Measurements from ENCODE around the gene MPHOSPH9. TPM values are rescaled to one million over a fixed set of nuclear protein-coding genes. Genes with fewer than 3 reads are reported as not detected.

The MPHOSPH9 gene, protein sequence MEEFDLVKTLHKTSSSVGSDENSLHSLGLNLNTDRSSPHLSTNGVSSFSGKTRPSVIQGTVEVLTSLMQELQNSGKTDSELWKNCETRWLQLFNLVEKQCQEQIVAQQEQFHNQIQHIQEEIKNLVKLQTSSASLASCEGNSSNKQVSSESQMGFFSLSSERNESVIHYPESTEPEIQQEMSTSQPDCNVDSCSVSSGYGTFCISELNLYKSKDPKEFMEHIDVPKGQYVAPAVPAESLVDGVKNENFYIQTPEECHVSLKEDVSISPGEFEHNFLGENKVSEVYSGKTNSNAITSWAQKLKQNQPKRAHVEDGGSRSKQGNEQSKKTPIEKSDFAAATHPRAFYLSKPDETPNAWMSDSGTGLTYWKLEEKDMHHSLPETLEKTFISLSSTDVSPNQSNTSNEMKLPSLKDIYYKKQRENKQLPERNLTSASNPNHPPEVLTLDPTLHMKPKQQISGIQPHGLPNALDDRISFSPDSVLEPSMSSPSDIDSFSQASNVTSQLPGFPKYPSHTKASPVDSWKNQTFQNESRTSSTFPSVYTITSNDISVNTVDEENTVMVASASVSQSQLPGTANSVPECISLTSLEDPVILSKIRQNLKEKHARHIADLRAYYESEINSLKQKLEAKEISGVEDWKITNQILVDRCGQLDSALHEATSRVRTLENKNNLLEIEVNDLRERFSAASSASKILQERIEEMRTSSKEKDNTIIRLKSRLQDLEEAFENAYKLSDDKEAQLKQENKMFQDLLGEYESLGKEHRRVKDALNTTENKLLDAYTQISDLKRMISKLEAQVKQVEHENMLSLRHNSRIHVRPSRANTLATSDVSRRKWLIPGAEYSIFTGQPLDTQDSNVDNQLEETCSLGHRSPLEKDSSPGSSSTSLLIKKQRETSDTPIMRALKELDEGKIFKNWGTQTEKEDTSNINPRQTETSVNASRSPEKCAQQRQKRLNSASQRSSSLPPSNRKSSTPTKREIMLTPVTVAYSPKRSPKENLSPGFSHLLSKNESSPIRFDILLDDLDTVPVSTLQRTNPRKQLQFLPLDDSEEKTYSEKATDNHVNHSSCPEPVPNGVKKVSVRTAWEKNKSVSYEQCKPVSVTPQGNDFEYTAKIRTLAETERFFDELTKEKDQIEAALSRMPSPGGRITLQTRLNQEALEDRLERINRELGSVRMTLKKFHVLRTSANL
- 100 to 1,000 TPM in 1 of 2 donors, 10 to 100 TPM in 1; 99.0 to 148 TPM for total RNA-seq

DNA sequence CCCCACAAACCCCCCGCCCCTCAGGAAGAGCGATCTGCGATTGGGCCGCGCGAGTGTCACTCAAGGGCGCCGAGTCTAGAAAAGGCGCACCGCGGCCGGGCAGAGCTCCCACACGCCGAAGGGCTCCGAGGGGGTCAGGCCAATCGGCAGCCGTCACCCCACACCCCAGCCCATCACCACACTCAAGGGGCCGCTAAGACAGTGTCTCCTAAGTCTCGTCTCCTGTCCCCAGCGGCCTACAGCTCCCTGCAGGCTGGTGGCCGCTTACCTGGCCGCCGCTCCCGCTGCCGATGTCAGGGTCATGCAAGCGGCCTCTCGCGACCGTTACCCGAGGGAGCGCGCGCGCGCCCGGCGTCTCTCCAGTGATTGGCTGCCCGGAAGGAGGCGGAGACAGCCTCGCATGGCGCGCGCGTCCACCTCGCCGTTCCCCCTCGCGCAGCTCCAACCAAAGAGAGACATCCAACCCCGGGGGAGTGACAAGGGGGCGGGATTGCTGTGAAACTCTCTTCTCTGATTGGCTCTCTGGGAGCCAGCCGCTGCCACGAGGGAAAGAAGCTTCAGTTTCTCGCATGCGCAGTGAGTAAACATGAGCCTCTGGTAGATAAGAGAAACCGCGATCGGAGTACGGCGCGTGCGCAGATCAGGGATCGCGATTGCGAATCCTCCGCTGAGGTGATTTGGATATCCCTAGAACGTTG is at the start of gene MPHOSPH9, which contains the start of gene MTRFR:
Gene MPHOSPH9 (minus strand): TSS at position 335 of the 698 bp plus-strand sequence. CDS start 2,777 bp downstream, outside the sequence.
Gene MTRFR (plus strand): TSS at position 630 of the 698 bp plus-strand sequence. CDS start 20,239 bp downstream, outside the sequence.
- peaks cover 30% of the 10 kb centered on the region in 2 donors for H3K36me3 Mint-ChIP-seq
- DNase-seq (ENCODE audit: low spot score in 2 of 2) = peak; percentile 98 to 100
- H3K27ac Mint-ChIP-seq = peak within 1 kb of the TSS; percentile 99

DNA sequence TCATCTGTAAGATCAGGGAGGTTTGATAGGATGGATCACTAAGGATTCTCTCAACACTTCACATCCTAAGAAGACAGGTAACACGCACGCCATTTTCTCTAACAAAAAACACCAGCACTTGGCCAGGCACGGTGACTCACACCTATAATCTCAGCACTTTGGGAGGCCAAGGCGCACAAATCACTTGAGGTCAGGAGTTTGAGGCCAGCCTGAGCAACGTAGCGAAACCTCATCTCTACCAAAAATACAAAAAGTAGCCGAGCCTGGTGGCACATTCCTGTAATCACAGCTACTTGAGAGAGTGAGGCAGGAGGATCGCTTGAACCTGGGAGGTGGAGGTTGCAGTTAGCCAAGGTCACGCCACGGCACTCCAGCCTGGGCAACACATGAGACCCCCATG is 49.2 kb upstream of the MPHOSPH9 start:
- Mint-ChIP-seq H3K27ac (no peak overlapping the region), H3K9me3 (no peaks in the 10 kb centered on the region), H3K36me3 (no peaks in the 10 kb centered on the region)
- ATAC-seq (no peak), DNase-seq (ENCODE audit: low spot score in 2 of 2) (no peak)

More for the DNA sequence above, at the start of gene MPHOSPH9, which contains the start of gene MTRFR:
- ATAC-seq = peak; percentile 89 to 90
- H3K9me3 Mint-ChIP-seq = no peaks in the 10 kb centered on the region

DNA sequence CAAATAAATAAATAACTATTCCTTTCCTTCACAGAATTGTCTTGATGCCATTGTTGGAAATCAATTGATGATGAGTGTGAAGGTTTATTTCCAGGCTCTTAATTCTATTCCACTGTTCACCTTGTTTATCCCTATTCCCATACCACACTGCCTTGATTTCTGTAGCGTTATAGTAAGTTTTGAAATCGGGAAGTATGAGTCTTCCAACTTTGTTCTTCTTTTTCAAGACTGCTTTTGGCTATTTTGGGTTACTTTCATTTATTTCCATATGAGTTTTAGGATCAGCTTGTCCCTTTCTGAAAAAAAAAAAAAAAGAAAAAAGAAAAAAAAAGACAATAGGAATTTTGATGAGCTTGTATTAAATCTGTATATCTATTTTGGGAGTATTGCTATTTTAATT is 48.0 kb upstream of the MPHOSPH9 start:
- ATAC-seq (no peak), DNase-seq (ENCODE audit: low spot score in 2 of 2) (no peak)
- H3K9me3 Mint-ChIP-seq = no peaks in the 10 kb centered on the region
- H3K36me3 Mint-ChIP-seq = no peaks in the 10 kb centered on the region
- no peak overlapping the region for H3K27ac Mint-ChIP-seq

DNA sequence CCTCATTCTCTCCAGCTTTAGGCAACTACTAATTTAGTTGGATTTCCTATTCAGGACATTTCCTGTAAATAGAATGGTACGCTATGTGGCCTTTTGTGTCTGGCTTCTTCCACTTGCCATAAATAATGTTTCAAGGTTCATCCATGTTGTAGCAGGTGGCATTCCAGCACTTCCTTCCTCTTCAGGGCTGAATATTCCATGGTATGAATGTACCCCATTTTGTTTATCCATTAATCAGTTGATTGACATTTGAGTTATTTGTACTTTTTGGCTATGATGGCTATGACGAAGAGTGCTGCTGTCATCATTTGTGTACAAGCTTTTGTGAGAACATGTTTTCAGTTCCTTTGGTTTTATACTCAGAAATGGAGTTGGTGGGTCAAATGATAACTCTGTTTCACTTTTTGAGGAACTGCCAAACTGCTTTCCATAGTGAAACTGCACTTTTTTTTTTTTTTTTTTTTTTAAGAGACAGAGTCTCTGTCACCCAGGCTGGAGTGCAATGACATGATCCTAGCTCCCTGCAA is 45.2 kb upstream of the MPHOSPH9 start:
- Mint-ChIP-seq H3K36me3 (no peaks in the 10 kb centered on the region), H3K27ac (peak overlapping the region; percentile 70 to 79), H3K9me3 (no peaks in the 10 kb centered on the region)
- DNase-seq (ENCODE audit: low spot score in 2 of 2) = no peak
- ATAC-seq = peak; percentile 81 to 96

DNA sequence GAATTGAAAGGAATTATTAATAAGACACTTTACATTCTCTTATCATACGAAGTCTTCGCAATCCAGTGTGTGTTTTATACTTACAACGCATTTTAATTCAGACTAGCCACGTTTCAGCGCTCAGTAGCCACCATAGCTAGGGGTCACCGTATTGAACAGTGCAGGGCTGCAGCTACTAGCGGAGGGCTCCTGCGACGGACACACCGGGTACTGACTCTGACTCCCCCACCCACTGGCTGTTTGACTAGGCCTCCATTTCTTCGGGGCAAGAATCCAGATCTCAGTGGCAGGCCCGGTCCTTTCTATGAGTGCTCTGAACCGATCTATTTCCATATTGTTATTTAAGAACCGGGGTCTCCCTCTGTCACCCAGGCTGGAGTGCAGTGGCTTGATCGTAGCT is 40.2 kb upstream of the MPHOSPH9 start:
- DNase-seq (ENCODE audit: low spot score in 2 of 2) = no peak
- no peak for ATAC-seq
- H3K36me3 Mint-ChIP-seq = peaks cover 0 to 5% of the 10 kb centered on the region in 2 donors
- no peak overlapping the region for H3K27ac Mint-ChIP-seq
- H3K9me3 Mint-ChIP-seq = no peaks in the 10 kb centered on the region

- Mint-ChIP-seq H3K9me3 (no peaks in the 10 kb centered on the region), H3K36me3 (peaks cover 0 to 5% of the 10 kb centered on the region in 2 donors), H3K27ac (no peak overlapping the region)
- DNase-seq (ENCODE audit: low spot score in 2 of 2) (peak; percentile 77 to 82), ATAC-seq (peak; percentile 76 to 80)
Measured at GRCh38 chr12:123271001-123271668, 38.2 kb upstream of the MPHOSPH9 start.

DNA sequence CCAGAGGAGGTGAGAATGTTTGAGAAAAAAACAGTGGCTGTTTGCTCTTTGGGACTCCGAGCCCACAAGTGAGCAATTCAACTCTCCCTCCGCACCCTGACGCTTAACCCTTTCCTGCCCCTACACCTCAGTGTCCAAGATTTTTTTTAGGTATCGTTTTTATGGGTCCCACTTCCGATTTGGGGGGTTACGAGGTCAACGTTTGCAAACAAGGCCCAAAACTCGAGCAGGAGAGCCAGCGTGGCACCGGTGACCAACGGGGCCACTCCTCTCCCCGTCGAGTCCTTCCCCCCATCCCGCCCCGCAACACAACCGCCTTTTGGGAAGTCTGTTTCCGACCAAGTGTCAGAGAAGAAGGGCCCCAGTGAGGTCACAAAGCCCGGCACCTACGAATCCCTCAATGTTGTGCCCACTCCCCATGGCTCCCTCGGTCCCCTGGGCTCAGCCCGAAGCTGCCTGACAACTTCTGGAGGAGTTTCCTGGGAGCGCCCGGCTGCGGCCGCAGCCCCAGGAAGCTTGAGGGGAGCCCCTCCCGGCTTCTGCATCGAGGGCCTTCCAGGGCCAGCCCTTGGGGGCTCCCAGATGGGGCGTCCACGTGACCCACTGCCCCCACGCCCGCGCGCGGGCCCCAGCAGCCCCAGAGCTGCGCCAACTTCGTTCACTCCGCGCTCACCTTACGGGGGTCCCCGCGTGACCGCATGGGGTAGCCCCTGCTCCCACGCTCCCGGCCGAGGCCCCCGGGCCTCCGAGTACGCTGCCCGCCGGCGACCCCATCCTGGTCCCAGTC is 37.5 kb upstream of the MPHOSPH9 start:
- peak overlapping the region; percentile 72 to 82 for H3K27ac Mint-ChIP-seq
- peaks cover 0 to 5% of the 10 kb centered on the region in 2 donors for H3K36me3 Mint-ChIP-seq
- ATAC-seq (peak; percentile 10 to 15), DNase-seq (ENCODE audit: low spot score in 2 of 2) (peak; percentile 24 to 61)
- no peaks in the 10 kb centered on the region for H3K9me3 Mint-ChIP-seq

GRCh38 chr12:123269896-123270213 is 36.9 kb upstream of the MPHOSPH9 start:
- DNase-seq (ENCODE audit: low spot score in 2 of 2) = no peak
- ATAC-seq = no peak
- H3K9me3 Mint-ChIP-seq = no peaks in the 10 kb centered on the region
- peak overlapping the region in 1 of 2 donors; percentile 82 for H3K27ac Mint-ChIP-seq
- H3K36me3 Mint-ChIP-seq = peaks cover 0 to 5% of the 10 kb centered on the region in 2 donors

DNA sequence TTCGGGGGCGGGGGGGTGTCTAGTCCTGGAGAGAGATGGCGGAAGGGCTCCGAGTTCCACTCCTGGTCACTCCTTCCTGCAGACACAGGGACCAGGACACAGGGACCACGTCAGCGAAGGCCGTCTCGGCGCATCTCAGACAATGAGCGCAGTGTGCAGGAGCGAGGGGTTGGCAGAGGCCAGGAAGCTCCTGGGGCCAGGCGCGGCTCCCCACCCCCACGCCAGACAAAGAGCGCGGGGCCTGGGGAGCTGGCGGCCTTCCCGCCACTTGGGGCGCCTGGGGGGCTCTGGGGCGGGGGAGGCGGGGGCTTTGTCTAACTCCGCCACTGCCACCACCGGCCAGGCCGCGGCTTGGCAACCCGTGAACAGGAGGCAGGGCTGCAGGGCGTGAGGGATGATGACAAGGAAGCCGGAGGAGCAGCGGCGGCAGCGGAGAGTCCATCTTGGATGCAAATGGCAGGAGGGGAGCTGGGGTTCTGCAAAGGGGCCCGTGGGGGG is 36.5 kb upstream of the MPHOSPH9 start:
- H3K36me3 Mint-ChIP-seq = peaks cover 0 to 8% of the 10 kb centered on the region in 2 donors
- peak overlapping the region; percentile 82 to 89 for H3K27ac Mint-ChIP-seq
- no peaks in the 10 kb centered on the region for H3K9me3 Mint-ChIP-seq
- DNase-seq (ENCODE audit: low spot score in 2 of 2) = peak in 1 of 2 donors; percentile 47
- peak; percentile 19 to 26 for ATAC-seq

DNA sequence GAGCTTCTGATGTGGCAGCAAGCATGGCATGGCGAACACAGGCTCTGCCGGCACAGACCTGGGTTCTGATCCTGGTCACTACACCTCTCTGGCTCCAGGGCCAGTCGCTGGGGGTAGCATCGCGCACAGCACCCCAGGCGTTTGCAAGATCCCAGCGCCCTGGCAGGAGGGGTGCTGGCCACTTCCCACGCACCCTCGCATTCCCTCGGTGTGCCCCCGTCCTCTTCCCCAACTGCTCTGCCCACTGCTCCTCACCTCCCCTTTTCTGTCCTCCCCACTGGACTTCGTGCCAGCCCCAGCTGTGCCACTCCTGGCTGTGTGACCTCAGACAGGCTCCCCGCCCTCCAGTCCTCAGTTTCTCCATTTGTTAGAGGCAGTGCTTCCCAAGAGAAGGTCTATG is 35.9 kb upstream of the MPHOSPH9 start:
- Mint-ChIP-seq H3K27ac (peak overlapping the region in 1 of 2 donors; percentile 89), H3K9me3 (no peaks in the 10 kb centered on the region)
- DNase-seq (ENCODE audit: low spot score in 2 of 2) = peak in 1 of 2 donors; percentile 55

GRCh38 chr12:123267991-123268843 is 35.3 kb upstream of the MPHOSPH9 start:
- Mint-ChIP-seq H3K27ac (peak overlapping the region in 1 of 2 donors; percentile 29), H3K9me3 (no peaks in the 10 kb centered on the region), H3K36me3 (peaks cover 0 to 10% of the 10 kb centered on the region in 2 donors)
- ATAC-seq (no peak), DNase-seq (ENCODE audit: low spot score in 2 of 2) (peak in 1 of 2 donors; percentile 50)

More for the DNA sequence above, 35.9 kb upstream of the MPHOSPH9 start:
- ATAC-seq = no peak
- peaks cover 0 to 10% of the 10 kb centered on the region in 2 donors for H3K36me3 Mint-ChIP-seq

GRCh38 chr12:123267335-123267920 is 34.5 kb upstream of the MPHOSPH9 start:
- Mint-ChIP-seq H3K36me3 (peaks cover 0 to 10% of the 10 kb centered on the region in 2 donors), H3K27ac (peak overlapping the region in 1 of 2 donors; percentile 82), H3K9me3 (no peaks in the 10 kb centered on the region)
- DNase-seq (ENCODE audit: low spot score in 2 of 2) (peak in 1 of 2 donors; percentile 37), ATAC-seq (no peak)

GRCh38 chr12:123266679-123267277 is 33.8 kb upstream of the MPHOSPH9 start:
- ATAC-seq = no peak
- Mint-ChIP-seq H3K9me3 (no peaks in the 10 kb centered on the region), H3K27ac (peak overlapping the region in 1 of 2 donors; percentile 82), H3K36me3 (peaks cover 0 to 10% of the 10 kb centered on the region in 2 donors)
- DNase-seq (ENCODE audit: low spot score in 2 of 2) = no peak
